Keratinocyte (primary cell): ENCODE data around the gene UQCRC1. TPM values are rescaled to one million over a fixed set of nuclear protein-coding genes. Genes with fewer than 3 reads are reported as not detected.

Source experiments
- DNase-seq: peaks from one replicate; pipeline ENCODE4 v3.0.0-alpha.2; 2011; ENCODE audit warnings: low read depth, missing footprints, low spot score
- FAIRE-seq: peaks from 2 replicates; lab custom pipeline; 2011; peaks lifted over from hg19 to GRCh38; lab: Jason Lieb, UNC
- H2AFZ ChIP-seq: 2 replicates; pipeline ENCODE4 v1.6.0; 2012; ENCODE audit warnings: low read length, control low read depth, inconsistent platforms; ENCODE audit not compliant: control insufficient read depth
- H3K27ac ChIP-seq: 2 replicates; pipeline ENCODE4 v1.5.1; 2011; ENCODE audit warnings: low read length; ENCODE audit not compliant: control insufficient read depth, insufficient read depth
- H3K27me3 ChIP-seq: 3 replicates; pipeline ENCODE4 v1.6.0; 2011; ENCODE audit warnings: low read length; ENCODE audit not compliant: control insufficient read depth, insufficient read depth; ENCODE audit errors: extremely low read depth
- H3K36me3 ChIP-seq, 2 experiments: 2 replicates in 1 of 2; 3 replicates in 1 of 2; pipeline ENCODE4 v1.5.1; 2011; ENCODE audit warnings: low read length in 2 of 2, mild to moderate bottlenecking in 1 of 2; ENCODE audit not compliant: control insufficient read depth in 2 of 2, insufficient read depth in 2 of 2; ENCODE audit errors: extremely low read depth in 1 of 2
- H3K4me1 ChIP-seq: 3 replicates; pipeline ENCODE4 v1.5.1; 2011; ENCODE audit warnings: low read length; ENCODE audit not compliant: control insufficient read depth, insufficient read depth; ENCODE audit errors: extremely low read depth
- H3K4me2 ChIP-seq: 3 replicates; pipeline ENCODE4 v1.6.0; 2011; ENCODE audit warnings: low read depth, low read length; ENCODE audit not compliant: control insufficient read depth, insufficient read depth; ENCODE audit errors: extremely low read depth
- H3K4me3 ChIP-seq, 3 experiments: fragments of 200-600 bp in 1 of 3; sonication (generic) in 1 of 3; 2 replicates in 2 of 3; 3 replicates in 1 of 3; pipeline ENCODE4 v1.5.1; 2011 to 2016; ENCODE audit warnings: low read length in 3 of 3, mild to moderate bottlenecking in 3 of 3, control low read depth in 2 of 3, inconsistent platforms in 1 of 3, low read depth in 1 of 3, mixed read lengths in 1 of 3, mixed run types in 1 of 3, moderate library complexity in 1 of 3; ENCODE audit not compliant: control insufficient read depth in 2 of 3, insufficient read depth in 2 of 3; ENCODE audit errors: extremely low read depth in 1 of 3
- H3K79me2 ChIP-seq: 2 replicates; pipeline ENCODE4 v1.6.0; 2012; ENCODE audit warnings: low read length; ENCODE audit not compliant: control insufficient read depth, insufficient read depth
- H3K9ac ChIP-seq: 3 replicates; pipeline ENCODE4 v1.6.0; 2011; ENCODE audit warnings: low read length; ENCODE audit not compliant: control insufficient read depth, insufficient read depth; ENCODE audit errors: extremely low read depth
- H3K9me1 ChIP-seq: 3 replicates; pipeline ENCODE4 v1.6.0; 2011; ENCODE audit warnings: low read length; ENCODE audit not compliant: control insufficient read depth, insufficient read depth; ENCODE audit errors: extremely low read depth
- H3K9me3 ChIP-seq: 2 replicates; pipeline ENCODE4 v1.5.1; 2012; ENCODE audit warnings: low read depth, low read length; ENCODE audit not compliant: control insufficient read depth
- H4K20me1 ChIP-seq: 3 replicates; pipeline ENCODE4 v1.6.0; 2011; ENCODE audit warnings: low read length; ENCODE audit not compliant: control insufficient read depth, insufficient read depth; ENCODE audit errors: extremely low read depth
- CTCF ChIP-seq, 3 experiments: IDR thresholded peaks in 1 of 3; conservative IDR thresholded peaks in 1 of 3; optimal IDR thresholded peaks in 1 of 3; 2 replicates in 2 of 3; 3 replicates in 1 of 3; pipeline versions ENCODE3 to v1.5.1; 2011; ENCODE audit warnings: low read length in 3 of 3, mild to moderate bottlenecking in 3 of 3, moderate library complexity in 2 of 3, control low read depth in 1 of 3, inconsistent platforms in 1 of 3; ENCODE audit not compliant: insufficient read depth in 2 of 3; ENCODE audit errors: extremely low read depth in 1 of 3
- EZH2 ChIP-seq: IDR thresholded peaks from one replicate; pipeline ENCODE4 v1.6.1; 2012; ENCODE audit warnings: inconsistent platforms, mild to moderate bottlenecking, low read length, moderate library complexity
- dilution Hi-C: fragments of 300-500 bp; cut with MboI; formaldehyde crosslinking; loops from one replicate; pipeline ENCODE4 v1.7.0; 2020; ENCODE audit warnings: low sequenced_read_pairs; ENCODE audit not compliant: extremely low pct_ligation_motif_present
- polyA plus RNA-seq, 5 experiments: library from polyadenylated mRNA; depleted of rRNA in 3 of 5; stranded (reverse) in 3 of 5; stranded (forward) in 1 of 5; unstranded in 1 of 5; fragments of >200 nt; gene quantifications; 1 replicate in 1 of 5; 2 replicates in 3 of 5; 3 replicates in 1 of 5; pipeline versions ENCODE4 v1.2.1 to v1.2.3, GENCODE V29; 2011 to 2012; ENCODE audit warnings: missing spikeins in 2 of 5, low read depth in 1 of 5, low replicate concordance in 1 of 5

The UQCRC1 gene
- polyA plus RNA-seq, 1 donor (not counting 4 experiments of a cell fraction or from before 2014, with no cell fraction given), result 440 TPM

DNA sequence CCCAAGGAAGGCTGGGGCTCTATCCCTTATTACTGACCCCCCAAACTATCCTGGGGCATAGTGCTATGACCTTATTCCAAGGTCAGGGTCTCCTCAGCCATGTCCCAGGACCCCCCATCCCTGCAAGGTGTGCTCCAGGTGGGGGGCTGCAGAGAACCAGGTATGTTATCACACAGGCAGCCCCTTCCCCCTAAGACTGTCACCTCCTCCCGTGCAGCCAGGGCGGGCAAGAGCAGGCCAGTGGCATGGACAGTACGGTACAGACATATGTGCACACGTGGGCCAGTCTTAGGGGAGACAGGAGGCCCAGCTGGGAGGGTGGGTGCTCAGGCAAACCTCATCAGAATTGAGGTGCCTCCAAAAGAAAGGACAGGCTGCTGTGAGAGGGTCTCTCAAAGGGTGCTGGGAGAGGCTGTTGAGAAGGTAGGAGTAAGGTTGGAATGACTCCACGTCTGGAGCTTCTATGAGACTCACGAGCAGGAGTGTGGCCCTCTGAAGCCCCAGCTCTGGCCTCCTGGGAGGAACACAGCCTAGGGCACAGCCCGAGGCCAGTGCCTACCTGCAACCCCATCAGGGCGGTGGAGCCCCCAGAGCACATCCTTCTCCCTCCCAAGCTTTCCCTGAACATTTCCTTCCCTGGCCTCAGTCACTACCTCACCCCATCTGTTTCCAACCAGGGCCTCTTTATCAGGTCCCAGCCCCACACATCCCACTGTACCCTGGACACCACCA, 12.6 kb downstream of the UQCRC1 start:
- no peak overlapping the region for H2AFZ ChIP-seq
- peaks cover 32% of the 10 kb centered on the region for H3K79me2 ChIP-seq
- TF ChIP-seq EZH2 (no peak), CTCF (optimal IDR thresholded peaks at IDR 0.05 in 1 of 3, IDR thresholded peaks at IDR 0.05 in 1 of 3, conservative IDR thresholded peaks at IDR 0.05 in 1 of 3; ENCODE audit: extremely low read depth in 1 of 3, insufficient read depth in 2 of 3, low read length in 3 of 3) (no peak)
- no peak overlapping the region for H3K4me3 ChIP-seq
- peak overlapping the region; percentile 98 for H3K27ac ChIP-seq
- no peak for DNase-seq
- dilution Hi-C loops, result no loop called here
- H4K20me1 ChIP-seq, result peaks cover 12% of the 10 kb centered on the region
- peaks cover 79% of the 10 kb centered on the region for H3K4me1 ChIP-seq
- FAIRE-seq, result no peak
- no peaks in the 10 kb centered on the region for H3K9me3 ChIP-seq
- H3K27me3 ChIP-seq, result no peaks in the 10 kb centered on the region
- peaks cover 2% of the 10 kb centered on the region for H3K9me1 ChIP-seq
- peak overlapping the region; percentile 40 for H3K9ac ChIP-seq
- H3K4me2 ChIP-seq, result no peak overlapping the region
- H3K36me3 ChIP-seq, result peaks cover 27 to 45% of the 10 kb centered on the region in 2 experiments

DNA sequence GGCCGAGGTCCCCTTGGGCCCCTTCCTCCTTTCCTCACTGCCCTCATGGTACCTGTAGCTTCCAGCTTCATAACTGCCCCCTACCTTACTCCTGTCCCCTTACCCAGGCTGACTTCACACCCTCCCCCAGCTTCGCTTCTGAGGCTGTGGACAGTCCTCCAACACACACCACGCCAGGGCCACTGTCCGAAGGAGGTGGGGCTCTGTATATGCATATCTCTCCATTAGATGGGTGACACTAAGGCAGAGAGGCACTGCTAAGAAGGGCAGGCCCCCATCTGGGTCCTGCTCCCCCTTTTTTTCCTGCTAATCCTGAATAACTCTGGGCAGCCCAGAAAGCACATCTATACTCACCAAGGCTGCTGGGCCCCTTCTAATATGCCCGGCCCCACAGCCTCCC, 13.3 kb downstream of the UQCRC1 start:
- dilution Hi-C loops, result no loop called here
- peaks cover 84% of the 10 kb centered on the region for H3K4me1 ChIP-seq
- no peak overlapping the region for H2AFZ ChIP-seq

More for the DNA sequence above, 13.3 kb downstream of the UQCRC1 start:
- H3K36me3 ChIP-seq, result peaks cover 24 to 45% of the 10 kb centered on the region in 2 experiments
- no peak overlapping the region for H3K4me3 ChIP-seq
- DNase-seq (no peak), FAIRE-seq (no peak)
- H3K27ac ChIP-seq, result peak overlapping the region; percentile 98
- H4K20me1 ChIP-seq, result peaks cover 12% of the 10 kb centered on the region
- TF ChIP-seq CTCF (optimal IDR thresholded peaks at IDR 0.05 in 1 of 3, IDR thresholded peaks at IDR 0.05 in 1 of 3, conservative IDR thresholded peaks at IDR 0.05 in 1 of 3; ENCODE audit: extremely low read depth in 1 of 3, insufficient read depth in 2 of 3, low read length in 3 of 3) (no peak), EZH2 (no peak)
- H3K9me3 ChIP-seq, result no peaks in the 10 kb centered on the region
- H3K79me2 ChIP-seq, result peaks cover 39% of the 10 kb centered on the region
- H3K9ac ChIP-seq, result peak overlapping the region; percentile 93
- peak overlapping the region; percentile 98 for H3K4me2 ChIP-seq
- peaks cover 2% of the 10 kb centered on the region for H3K9me1 ChIP-seq
- H3K27me3 ChIP-seq, result no peaks in the 10 kb centered on the region
